ENCODE measurements around the gene STK32C. TPM values are rescaled to one million over a fixed set of nuclear protein-coding genes. Genes with fewer than 3 reads are reported as not detected.

The STK32C gene
- total RNA-seq, 2 donors from 2014 or later, result 7.2 to 21.5 TPM

GRCh38 chr10:132192991-132193665 lies 114.6 kb downstream of the STK32C start:
- Histone ChIP-seq H3K4me1 (replicated peaks) (no peaks in the 10 kb centered on the region), H3K4me3 (no peak overlapping the region), H3K9me3 (no peaks in the 10 kb centered on the region), H3K27me3 (replicated peaks; ENCODE audit: insufficient read depth) (no peaks in the 10 kb centered on the region), H3K36me3 (no peaks in the 10 kb centered on the region), H3K27ac (no peak overlapping the region)
- TF ChIP-seq CTCF (IDR thresholded peaks at IDR 0.05) (no peak), POLR2AphosphoS5 (IDR thresholded peaks at IDR 0.05) (no peak), POLR2A (IDR thresholded peaks at IDR 0.05) (no peak)
- intact Hi-C loops (cut with DNase I), result no loop called here
- DNase-seq (ENCODE audit: low spot score), result no peak
- WGBS, result 70% methylated on average over 18 of the region's 18 CpGs

- Histone ChIP-seq H3K36me3 (no peaks in the 10 kb centered on the region), H3K4me3 (no peak overlapping the region), H3K9me3 (no peaks in the 10 kb centered on the region), H3K27me3 (replicated peaks; ENCODE audit: insufficient read depth) (no peaks in the 10 kb centered on the region), H3K4me1 (replicated peaks) (peaks cover 7% of the 10 kb centered on the region), H3K27ac (no peak overlapping the region)
- no peak for TF ChIP-seq POLR2A (IDR thresholded peaks at IDR 0.05)
- no peak for TF ChIP-seq POLR2AphosphoS5 (IDR thresholded peaks at IDR 0.05)
- no peak for TF ChIP-seq CTCF (IDR thresholded peaks at IDR 0.05)
- intact Hi-C loops (cut with DNase I), result no loop called here
- 90% methylated on average over 28 of the region's 28 CpGs for WGBS
- DNase-seq (ENCODE audit: low spot score), result no peak
Measured at GRCh38 chr10:132192076-132192975, 115.4 kb downstream of the STK32C start.

GRCh38 chr10:132189810-132190422 lies 117.8 kb downstream of the STK32C start:
- WGBS, result 86% methylated on average over 17 of the region's 17 CpGs
- DNase-seq (ENCODE audit: low spot score), result no peak
- intact Hi-C loops (cut with DNase I), result no loop called here

GRCh38 chr10:132189016-132189415 lies 118.7 kb downstream of the STK32C start:
- no peaks in the 10 kb centered on the region for H3K27me3 ChIP-seq (replicated peaks; ENCODE audit: insufficient read depth)
- H3K27ac ChIP-seq, result no peak overlapping the region
- TF ChIP-seq CTCF (IDR thresholded peaks at IDR 0.05), result no peak
- TF ChIP-seq POLR2A (IDR thresholded peaks at IDR 0.05), result no peak
- TF ChIP-seq POLR2AphosphoS5 (IDR thresholded peaks at IDR 0.05), result no peak
- H3K4me1 ChIP-seq (replicated peaks), result peaks cover 19% of the 10 kb centered on the region
- H3K4me3 ChIP-seq, result no peak overlapping the region
- H3K36me3 ChIP-seq, result no peaks in the 10 kb centered on the region
- intact Hi-C loops (cut with DNase I), result no loop called here
- no peaks in the 10 kb centered on the region for H3K9me3 ChIP-seq
- DNase-seq (ENCODE audit: low spot score), result no peak
- WGBS, result 81% methylated on average over 16 of the region's 16 CpGs

More at GRCh38 chr10:132189810-132190422, 117.8 kb downstream of the STK32C start:
- H3K27me3 ChIP-seq (replicated peaks; ENCODE audit: insufficient read depth), result no peaks in the 10 kb centered on the region
- H3K4me1 ChIP-seq (replicated peaks), result peaks cover 19% of the 10 kb centered on the region
- no peaks in the 10 kb centered on the region for H3K9me3 ChIP-seq
- TF ChIP-seq POLR2AphosphoS5 (IDR thresholded peaks at IDR 0.05) (no peak), CTCF (IDR thresholded peaks at IDR 0.05) (no peak), POLR2A (IDR thresholded peaks at IDR 0.05) (no peak)
- no peak overlapping the region for H3K4me3 ChIP-seq
- no peaks in the 10 kb centered on the region for H3K36me3 ChIP-seq
- H3K27ac ChIP-seq, result no peak overlapping the region

All from prostate gland (tissue), 2 donors.